GM12878 (cell line): ENCODE results near the gene PLGRKT.

Experiments used
- BHLHE40 ChIP-seq, 2 experiments: fragments of 450-650 bp in 1 of 2; IDR thresholded peaks; 2 replicates each; pipeline ENCODE4 v1.6.1; 2011 to 2017; ENCODE audit warnings: low read depth in 2 of 2, borderline replicate concordance in 1 of 2, improper control_type of control experiment in 1 of 2, low read length in 1 of 2, mild to moderate bottlenecking in 1 of 2
- EP300 ChIP-seq, 2 experiments: fragments of 150-350 bp in 1 of 2; IDR thresholded peaks; 2 replicates each; pipeline ENCODE4 v1.6.1; 2011 to 2012; ENCODE audit warnings: low read depth in 2 of 2, low read length in 2 of 2, borderline replicate concordance in 1 of 2, improper control_type of control experiment in 1 of 2, inconsistent platforms in 1 of 2; ENCODE audit not compliant: control insufficient read depth in 1 of 2
- ETV6 ChIP-seq, 2 experiments: fragments of 450-650 bp in 1 of 2; IDR thresholded peaks in 1 of 2; conservative IDR thresholded peaks in 1 of 2; 2 replicates each; pipeline ENCODE4 v1.6.1; 2014; ENCODE audit warnings: antibody characterized with exemption in 1 of 2, borderline replicate concordance in 1 of 2, low read depth in 1 of 2, mild to moderate bottlenecking in 1 of 2, moderate library complexity in 1 of 2
- EZH2 ChIP-seq: IDR thresholded peaks from 2 replicates; pipeline ENCODE4 v1.6.1; 2012; ENCODE audit warnings: low read depth, mild to moderate bottlenecking, control low read depth, inconsistent platforms, low read length, borderline replicate concordance; ENCODE audit not compliant: control insufficient read depth
- NFYB ChIP-seq: IDR thresholded peaks from 2 replicates; pipeline ENCODE4 v1.6.1; 2011; ENCODE audit warnings: low read depth, mild to moderate bottlenecking, low read length, improper control_type of control experiment, moderate library complexity; ENCODE audit not compliant: insufficient read depth
- POLR2A ChIP-seq: IDR thresholded peaks from 2 replicates; pipeline ENCODE4 v1.6.1; 2011; ENCODE audit warnings: low read depth, mild to moderate bottlenecking, low read length
- POU2F2 ChIP-seq: IDR thresholded peaks from 3 replicates; pipeline ENCODE4 v1.6.1; 2011; ENCODE audit warnings: low read depth, mild to moderate bottlenecking, low read length, borderline replicate concordance
- SUZ12 ChIP-seq: fragments of 200-600 bp; sonication (generic); IDR thresholded peaks from one replicate; pipeline ENCODE4 v1.6.1; 2018; ENCODE audit warnings: antibody characterized with exemption, mild to moderate bottlenecking; ENCODE audit not compliant: unreplicated experiment
- TF ChIP-seq, protein P1 (sequence below): IDR thresholded peaks from 2 replicates; pipeline ENCODE4 v1.6.1; 2012; ENCODE audit warnings: low read length, inconsistent platforms
- TF ChIP-seq, protein P2 (sequence below): fragments of 450-650 bp; IDR thresholded peaks from 2 replicates; pipeline ENCODE4 v1.6.1; 2016; ENCODE audit warnings: mild to moderate bottlenecking
- TF ChIP-seq, protein P3 (sequence below), 3 experiments: IDR thresholded peaks in 2 of 3; conservative IDR thresholded peaks in 1 of 3; 2 replicates each; pipeline ENCODE4 v1.5.1; 2011; ENCODE audit warnings: low read depth in 3 of 3, low read length in 3 of 3, mild to moderate bottlenecking in 3 of 3, control low read depth in 2 of 3, moderate library complexity in 2 of 3, inconsistent platforms in 1 of 3, mixed read lengths in 1 of 3; ENCODE audit not compliant: control insufficient read depth in 2 of 3, insufficient read depth in 1 of 3; ENCODE audit errors: extremely low read depth in 1 of 3

DNA sequence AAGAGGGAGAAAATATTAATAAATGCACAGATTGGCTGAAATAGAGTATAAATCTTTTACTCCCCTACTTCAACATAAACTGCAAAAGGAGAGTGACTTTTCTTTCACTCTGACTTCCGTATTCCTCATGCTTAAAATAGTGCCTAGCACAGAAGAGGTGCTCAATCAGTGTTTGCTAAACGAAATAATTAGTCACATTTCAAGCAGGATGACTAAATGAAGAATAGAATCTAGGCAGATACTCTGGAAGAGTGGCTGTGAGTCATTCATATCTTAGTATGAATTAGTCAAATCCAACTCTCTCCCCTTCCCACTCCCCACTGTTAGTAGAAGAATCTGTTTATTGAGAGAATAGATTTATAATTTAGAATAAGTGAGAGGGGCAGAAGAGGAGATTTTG is 17.5 kb upstream of the PLGRKT start:
- TF ChIP-seq SUZ12, result no peak
- no peak for TF ChIP-seq POU2F2
- TF ChIP-seq POLR2A, result no peak
- TF ChIP-seq, protein P1, sequence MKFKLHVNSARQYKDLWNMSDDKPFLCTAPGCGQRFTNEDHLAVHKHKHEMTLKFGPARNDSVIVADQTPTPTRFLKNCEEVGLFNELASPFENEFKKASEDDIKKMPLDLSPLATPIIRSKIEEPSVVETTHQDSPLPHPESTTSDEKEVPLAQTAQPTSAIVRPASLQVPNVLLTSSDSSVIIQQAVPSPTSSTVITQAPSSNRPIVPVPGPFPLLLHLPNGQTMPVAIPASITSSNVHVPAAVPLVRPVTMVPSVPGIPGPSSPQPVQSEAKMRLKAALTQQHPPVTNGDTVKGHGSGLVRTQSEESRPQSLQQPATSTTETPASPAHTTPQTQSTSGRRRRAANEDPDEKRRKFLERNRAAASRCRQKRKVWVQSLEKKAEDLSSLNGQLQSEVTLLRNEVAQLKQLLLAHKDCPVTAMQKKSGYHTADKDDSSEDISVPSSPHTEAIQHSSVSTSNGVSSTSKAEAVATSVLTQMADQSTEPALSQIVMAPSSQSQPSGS, result no peak; the same call in 1 of the 2 replicates
- TF ChIP-seq, protein P2, sequence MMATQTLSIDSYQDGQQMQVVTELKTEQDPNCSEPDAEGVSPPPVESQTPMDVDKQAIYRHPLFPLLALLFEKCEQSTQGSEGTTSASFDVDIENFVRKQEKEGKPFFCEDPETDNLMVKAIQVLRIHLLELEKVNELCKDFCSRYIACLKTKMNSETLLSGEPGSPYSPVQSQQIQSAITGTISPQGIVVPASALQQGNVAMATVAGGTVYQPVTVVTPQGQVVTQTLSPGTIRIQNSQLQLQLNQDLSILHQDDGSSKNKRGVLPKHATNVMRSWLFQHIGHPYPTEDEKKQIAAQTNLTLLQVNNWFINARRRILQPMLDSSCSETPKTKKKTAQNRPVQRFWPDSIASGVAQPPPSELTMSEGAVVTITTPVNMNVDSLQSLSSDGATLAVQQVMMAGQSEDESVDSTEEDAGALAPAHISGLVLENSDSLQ, result no peak; the same call in 1 of the 2 replicates
- no peak for TF ChIP-seq ETV6 (conservative IDR thresholded peaks at IDR 0.05 in 1 of 2, IDR thresholded peaks at IDR 0.05 in 1 of 2; ENCODE audit: borderline replicate concordance in 1 of 2, low read depth in 1 of 2)
- no peak for TF ChIP-seq EP300 (IDR thresholded peaks at IDR 0.05; ENCODE audit: borderline replicate concordance in 1 of 2, control insufficient read depth in 1 of 2, low read depth in 2 of 2, low read length in 2 of 2)
- TF ChIP-seq EZH2, result no peak
- TF ChIP-seq, protein P3, sequence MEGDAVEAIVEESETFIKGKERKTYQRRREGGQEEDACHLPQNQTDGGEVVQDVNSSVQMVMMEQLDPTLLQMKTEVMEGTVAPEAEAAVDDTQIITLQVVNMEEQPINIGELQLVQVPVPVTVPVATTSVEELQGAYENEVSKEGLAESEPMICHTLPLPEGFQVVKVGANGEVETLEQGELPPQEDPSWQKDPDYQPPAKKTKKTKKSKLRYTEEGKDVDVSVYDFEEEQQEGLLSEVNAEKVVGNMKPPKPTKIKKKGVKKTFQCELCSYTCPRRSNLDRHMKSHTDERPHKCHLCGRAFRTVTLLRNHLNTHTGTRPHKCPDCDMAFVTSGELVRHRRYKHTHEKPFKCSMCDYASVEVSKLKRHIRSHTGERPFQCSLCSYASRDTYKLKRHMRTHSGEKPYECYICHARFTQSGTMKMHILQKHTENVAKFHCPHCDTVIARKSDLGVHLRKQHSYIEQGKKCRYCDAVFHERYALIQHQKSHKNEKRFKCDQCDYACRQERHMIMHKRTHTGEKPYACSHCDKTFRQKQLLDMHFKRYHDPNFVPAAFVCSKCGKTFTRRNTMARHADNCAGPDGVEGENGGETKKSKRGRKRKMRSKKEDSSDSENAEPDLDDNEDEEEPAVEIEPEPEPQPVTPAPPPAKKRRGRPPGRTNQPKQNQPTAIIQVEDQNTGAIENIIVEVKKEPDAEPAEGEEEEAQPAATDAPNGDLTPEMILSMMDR (IDR thresholded peaks at IDR 0.05 in 2 of 3, conservative IDR thresholded peaks at IDR 0.05 in 1 of 3; ENCODE audit: control insufficient read depth in 2 of 3, extremely low read depth in 1 of 3, insufficient read depth in 1 of 3, low read depth in 3 of 3, low read length in 3 of 3), result no peak
- no peak for TF ChIP-seq BHLHE40 (IDR thresholded peaks at IDR 0.05; ENCODE audit: borderline replicate concordance in 1 of 2, low read depth in 2 of 2, low read length in 1 of 2)
- no peak for TF ChIP-seq NFYB
